ENCODE results near the gene MICALL2.

MICALL2 gene

GRCh38 chr7:1415389-1415990 lies 43.8 kb downstream of the MICALL2 start:
- no peak for DNase-seq (ENCODE audit: low read depth)

- no peak for DNase-seq (ENCODE audit: low read depth)
Measured at GRCh38 chr7:1413936-1414639, 45.2 kb downstream of the MICALL2 start.

- peak; percentile 60 for DNase-seq (ENCODE audit: low read depth)
Measured at GRCh38 chr7:1412322-1413261, 46.7 kb downstream of the MICALL2 start.

- DNase-seq (ENCODE audit: low read depth) = no peak
Measured at GRCh38 chr7:1411414-1411813, 47.9 kb downstream of the MICALL2 start.

GRCh38 chr7:1410992-1411391 lies 48.3 kb downstream of the MICALL2 start:
- no peak for DNase-seq (ENCODE audit: low read depth)

GRCh38 chr7:1409555-1409954 lies 49.7 kb downstream of the MICALL2 start:
- DNase-seq (ENCODE audit: low read depth) = no peak

GRCh38 chr7:1408466-1408865 lies 50.8 kb downstream of the MICALL2 start:
- DNase-seq (ENCODE audit: low read depth) = no peak

GRCh38 chr7:1407892-1408291 lies 51.4 kb downstream of the MICALL2 start:
- DNase-seq (ENCODE audit: low read depth) = no peak

- DNase-seq (ENCODE audit: low read depth) = no peak
Measured at GRCh38 chr7:1404898-1405548, 54.2 kb downstream of the MICALL2 start.

GRCh38 chr7:1404460-1404809 lies 54.8 kb downstream of the MICALL2 start:
- no peak for DNase-seq (ENCODE audit: low read depth)

GRCh38 chr7:1403638-1404459 lies 55.4 kb downstream of the MICALL2 start:
- peak; percentile 40 for DNase-seq (ENCODE audit: low read depth)

- DNase-seq (ENCODE audit: low read depth) = no peak
Measured at GRCh38 chr7:1402791-1403637, 56.3 kb downstream of the MICALL2 start.

GRCh38 chr7:1402110-1402790 lies 57.0 kb downstream of the MICALL2 start:
- no peak for DNase-seq (ENCODE audit: low read depth)

- DNase-seq (ENCODE audit: low read depth) = no peak
Measured at GRCh38 chr7:1401011-1401410, 58.3 kb downstream of the MICALL2 start.

- no peak for DNase-seq (ENCODE audit: low read depth)
Measured at GRCh38 chr7:1400371-1400770, 58.9 kb downstream of the MICALL2 start.

- peak; percentile 53 for DNase-seq (ENCODE audit: low read depth)
Measured at GRCh38 chr7:1397491-1398327, 61.6 kb downstream of the MICALL2 start.

- DNase-seq (ENCODE audit: low read depth) = no peak
Measured at GRCh38 chr7:1396195-1396594, 63.1 kb downstream of the MICALL2 start.

GRCh38 chr7:1395211-1396070 lies 63.8 kb downstream of the MICALL2 start:
- DNase-seq (ENCODE audit: low read depth) = no peak

All from fibroblast of gingiva (primary cell).